Mesothelial cell of epicardium (in vitro differentiated cells): ENCODE measurements around the gene SNX9. TPM values are rescaled to one million over a fixed set of nuclear protein-coding genes. Genes with fewer than 3 reads are reported as not detected.

ENCODE experiments used
- DNase-seq, 2 experiments: peaks; one replicate each; pipeline ENCODE4 v3.0.0; 2021; ENCODE audit warnings: low spot score in 2 of 2; ENCODE audit not compliant: unreplicated experiment in 2 of 2
- H3K27ac Mint-ChIP-seq: 2 replicates; pipeline ENCODE4 v1.8.0; 2021; ENCODE audit warnings: mixed read lengths
- H3K27me3 Mint-ChIP-seq: 2 replicates; pipeline ENCODE4 v1.8.0; 2021; ENCODE audit warnings: low read depth, mixed read lengths
- H3K36me3 Mint-ChIP-seq: 2 replicates; pipeline ENCODE4 v1.8.0; 2021; ENCODE audit warnings: mixed read lengths
- H3K4me1 Mint-ChIP-seq: 2 replicates; pipeline ENCODE4 v1.8.0; 2021; ENCODE audit warnings: mixed read lengths
- H3K4me3 Mint-ChIP-seq: 2 replicates; pipeline ENCODE4 v1.8.0; 2021; ENCODE audit warnings: mild to moderate bottlenecking, moderate library complexity, mixed read lengths
- H3K9me3 Mint-ChIP-seq: 2 replicates; pipeline ENCODE4 v1.8.0; 2021; ENCODE audit warnings: mixed read lengths
- total RNA-seq: library from RNA; stranded (reverse); gene quantifications from 3 replicates; pipeline ENCODE4 v1.2.1, GENCODE V29; 2021
- TF ChIP-seq, protein P1 (sequence below): fragments of 200-600 bp; sonication (generic); IDR thresholded peaks from one replicate; pipeline ENCODE4 v1.5.0; 2021; ENCODE audit warnings: antibody characterized with exemption; ENCODE audit not compliant: unreplicated experiment

SNX9 gene
- total RNA-seq, 1 donor from 2014 or later = 23.1 TPM

DNA sequence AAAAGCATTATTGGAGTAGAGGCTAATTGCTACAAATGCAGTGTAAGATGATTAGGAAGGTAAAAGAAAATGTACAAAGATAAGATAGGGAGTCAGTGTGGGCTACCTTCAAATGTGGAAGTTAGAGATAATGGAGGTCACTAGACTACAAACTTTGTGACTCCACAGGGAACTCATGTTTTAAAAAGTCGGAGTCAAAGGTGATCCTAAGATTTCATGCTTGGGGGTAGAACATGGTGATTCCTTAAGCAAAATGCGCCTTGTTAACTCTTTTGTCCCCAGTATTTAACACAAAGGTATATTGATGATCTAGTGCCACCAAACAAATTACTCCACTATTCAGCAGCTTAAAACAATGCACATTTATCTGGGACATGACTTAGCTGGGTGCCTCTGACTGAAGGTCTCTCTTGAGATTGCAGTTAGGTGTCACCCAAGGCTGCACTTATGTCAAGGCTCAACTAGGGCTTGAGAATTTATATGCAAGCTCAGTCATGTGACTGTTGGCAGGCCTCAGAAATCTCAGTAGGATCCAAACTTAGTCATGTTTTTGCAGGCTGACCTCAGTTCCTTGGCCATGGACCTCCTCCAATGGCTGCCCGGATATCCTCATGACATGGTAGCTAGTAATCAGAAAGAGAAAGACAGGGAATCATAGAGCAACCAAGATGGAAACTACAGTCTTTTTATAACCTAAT is 11.4 kb upstream of the SNX9 start:
- H3K4me3 Mint-ChIP-seq = no peak overlapping the region
- no peaks in the 10 kb centered on the region for H3K27me3 Mint-ChIP-seq
- DNase-seq = no peak
- H3K36me3 Mint-ChIP-seq = no peaks in the 10 kb centered on the region
- H3K4me1 Mint-ChIP-seq = no peaks in the 10 kb centered on the region
- H3K9me3 Mint-ChIP-seq = peaks cover 24% of the 10 kb centered on the region
- H3K27ac Mint-ChIP-seq = no peak overlapping the region
- TF ChIP-seq, protein P1, sequence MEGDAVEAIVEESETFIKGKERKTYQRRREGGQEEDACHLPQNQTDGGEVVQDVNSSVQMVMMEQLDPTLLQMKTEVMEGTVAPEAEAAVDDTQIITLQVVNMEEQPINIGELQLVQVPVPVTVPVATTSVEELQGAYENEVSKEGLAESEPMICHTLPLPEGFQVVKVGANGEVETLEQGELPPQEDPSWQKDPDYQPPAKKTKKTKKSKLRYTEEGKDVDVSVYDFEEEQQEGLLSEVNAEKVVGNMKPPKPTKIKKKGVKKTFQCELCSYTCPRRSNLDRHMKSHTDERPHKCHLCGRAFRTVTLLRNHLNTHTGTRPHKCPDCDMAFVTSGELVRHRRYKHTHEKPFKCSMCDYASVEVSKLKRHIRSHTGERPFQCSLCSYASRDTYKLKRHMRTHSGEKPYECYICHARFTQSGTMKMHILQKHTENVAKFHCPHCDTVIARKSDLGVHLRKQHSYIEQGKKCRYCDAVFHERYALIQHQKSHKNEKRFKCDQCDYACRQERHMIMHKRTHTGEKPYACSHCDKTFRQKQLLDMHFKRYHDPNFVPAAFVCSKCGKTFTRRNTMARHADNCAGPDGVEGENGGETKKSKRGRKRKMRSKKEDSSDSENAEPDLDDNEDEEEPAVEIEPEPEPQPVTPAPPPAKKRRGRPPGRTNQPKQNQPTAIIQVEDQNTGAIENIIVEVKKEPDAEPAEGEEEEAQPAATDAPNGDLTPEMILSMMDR = no peak

DNA sequence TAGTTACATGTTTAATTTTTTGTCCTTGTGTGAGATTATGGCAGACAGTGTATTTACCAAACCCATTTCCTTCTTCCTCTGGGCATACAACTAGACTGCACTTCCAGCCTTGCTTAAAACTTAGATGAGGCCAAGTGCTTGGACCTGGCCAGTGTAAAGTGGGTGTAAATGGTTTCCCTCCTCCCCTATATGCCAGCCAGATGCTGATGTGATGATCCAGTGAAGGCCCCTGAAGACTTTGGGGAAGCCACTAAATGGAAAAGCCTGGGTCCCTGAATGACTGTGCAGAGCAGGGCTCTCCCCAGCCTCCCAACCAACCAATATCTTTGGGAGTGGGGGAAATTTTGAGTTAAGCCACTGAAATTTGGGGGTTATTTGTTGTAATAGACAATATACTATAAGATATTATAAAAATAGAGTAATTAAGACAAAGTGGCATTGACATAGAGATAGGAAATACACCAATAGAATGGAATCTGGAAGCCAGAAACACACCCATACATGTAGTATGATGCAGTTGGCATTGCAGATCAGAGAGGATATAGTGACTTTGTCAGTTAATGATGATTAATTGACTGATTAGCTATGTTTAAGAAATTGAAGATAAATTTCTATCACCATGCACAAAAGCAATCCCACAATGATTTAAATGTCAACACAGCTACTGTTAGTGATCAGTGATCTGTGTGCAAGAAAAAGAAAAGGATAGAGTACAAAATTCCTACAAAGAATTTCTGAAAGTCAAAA is 10.4 kb upstream of the SNX9 start:
- TF ChIP-seq, protein P1 = no peak
- no peaks in the 10 kb centered on the region for H3K36me3 Mint-ChIP-seq
- no peaks in the 10 kb centered on the region for H3K27me3 Mint-ChIP-seq
- H3K9me3 Mint-ChIP-seq = peaks cover 24% of the 10 kb centered on the region
- DNase-seq = no peak
- H3K4me1 Mint-ChIP-seq = no peaks in the 10 kb centered on the region
- no peak overlapping the region for H3K27ac Mint-ChIP-seq
- H3K4me3 Mint-ChIP-seq = no peak overlapping the region

DNA sequence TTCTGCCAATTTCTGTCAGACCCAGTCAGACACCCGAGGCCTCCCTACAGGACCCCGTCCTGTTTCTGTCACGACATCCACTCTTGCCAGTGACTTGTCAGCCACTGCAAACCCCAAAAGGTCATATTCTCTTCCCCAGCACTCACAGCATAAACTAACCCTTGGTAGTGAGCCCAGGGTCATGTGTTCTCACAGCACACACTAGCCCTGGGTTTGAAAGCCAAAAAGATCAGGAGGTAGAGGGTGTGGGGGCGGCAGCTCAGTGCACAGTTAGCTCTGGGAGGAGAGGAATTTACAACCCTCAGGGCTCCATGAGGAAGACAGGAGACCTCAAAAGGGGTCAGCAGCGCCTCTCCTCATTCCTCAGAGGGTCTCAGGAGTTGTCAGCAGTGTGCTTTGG is 9.9 kb upstream of the SNX9 start:
- DNase-seq = no peak
- TF ChIP-seq, protein P1 = no peak
- no peaks in the 10 kb centered on the region for H3K27me3 Mint-ChIP-seq
- H3K9me3 Mint-ChIP-seq = peaks cover 24% of the 10 kb centered on the region
- no peaks in the 10 kb centered on the region for H3K36me3 Mint-ChIP-seq
- no peak overlapping the region for H3K4me3 Mint-ChIP-seq
- no peak overlapping the region for H3K27ac Mint-ChIP-seq
- H3K4me1 Mint-ChIP-seq = no peaks in the 10 kb centered on the region

DNA sequence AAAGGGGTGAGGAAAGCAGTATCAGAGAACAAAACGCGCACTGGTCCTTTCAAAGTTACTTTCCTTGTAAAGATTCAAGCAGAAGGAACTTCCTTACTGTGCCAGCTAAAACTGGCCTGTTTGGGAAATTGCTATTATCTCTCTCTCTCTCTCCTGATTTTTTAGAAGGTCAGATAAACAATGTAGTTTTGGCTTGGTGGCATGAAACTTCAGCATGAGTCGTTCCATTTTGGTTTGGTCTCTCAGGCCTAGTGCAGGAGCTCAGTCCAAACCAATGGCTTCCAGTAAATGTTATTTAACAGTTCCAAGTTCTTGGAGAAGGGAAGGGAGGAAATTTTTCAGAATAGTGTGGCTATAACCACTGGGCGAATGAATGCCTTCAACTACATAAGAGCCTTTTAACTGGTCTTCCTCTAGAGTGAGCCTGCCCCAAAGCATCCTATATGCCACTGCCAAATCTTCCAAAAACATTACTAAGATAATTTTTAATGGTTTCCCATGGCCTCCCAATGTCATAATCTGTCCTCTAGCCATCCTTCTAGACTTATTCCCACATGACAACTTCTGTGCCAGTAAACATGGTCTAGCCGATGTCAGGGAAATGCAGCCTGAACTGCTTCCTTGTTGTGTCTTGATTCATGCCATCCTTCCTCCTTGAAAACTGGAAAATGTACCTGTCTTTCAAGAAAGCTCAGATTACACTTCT is 9.1 kb upstream of the SNX9 start:
- peaks cover 2% of the 10 kb centered on the region for H3K27me3 Mint-ChIP-seq
- no peaks in the 10 kb centered on the region for H3K36me3 Mint-ChIP-seq
- DNase-seq = no peak
- no peaks in the 10 kb centered on the region for H3K4me1 Mint-ChIP-seq
- H3K27ac Mint-ChIP-seq = no peak overlapping the region
- TF ChIP-seq, protein P1 = no peak
- H3K4me3 Mint-ChIP-seq = no peak overlapping the region
- H3K9me3 Mint-ChIP-seq = peaks cover 19% of the 10 kb centered on the region

DNA sequence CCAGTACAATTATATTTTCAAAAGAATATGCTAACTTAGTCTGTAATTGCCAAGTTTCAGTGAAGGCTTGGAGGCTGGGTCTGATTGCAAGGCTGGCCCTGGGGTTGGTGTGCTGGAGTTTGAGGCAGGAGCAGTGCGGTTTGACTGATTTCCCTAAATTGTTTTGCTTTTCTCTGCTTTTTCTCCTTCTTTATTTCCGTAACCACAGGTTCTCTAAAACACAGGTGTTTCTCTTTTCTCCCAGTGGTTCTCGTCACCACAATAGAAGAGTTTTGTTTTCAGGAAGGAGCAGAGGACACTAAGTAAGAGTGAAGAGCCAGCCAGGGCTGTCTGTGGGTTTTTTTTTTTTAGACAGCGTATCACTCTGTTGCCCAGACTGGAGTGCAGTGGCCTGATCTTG is 8.2 kb upstream of the SNX9 start:
- H3K4me1 Mint-ChIP-seq = no peaks in the 10 kb centered on the region
- H3K27ac Mint-ChIP-seq = no peak overlapping the region
- H3K36me3 Mint-ChIP-seq = no peaks in the 10 kb centered on the region
- no peak for DNase-seq
- H3K9me3 Mint-ChIP-seq = peaks cover 9% of the 10 kb centered on the region
- no peak overlapping the region for H3K4me3 Mint-ChIP-seq
- peaks cover 2% of the 10 kb centered on the region for H3K27me3 Mint-ChIP-seq
- TF ChIP-seq, protein P1 = no peak
